Measurements from ENCODE around the gene CLDN6. TPM values are rescaled to one million over a fixed set of nuclear protein-coding genes. Genes with fewer than 3 reads are reported as not detected.

Gene CLDN6, protein sequence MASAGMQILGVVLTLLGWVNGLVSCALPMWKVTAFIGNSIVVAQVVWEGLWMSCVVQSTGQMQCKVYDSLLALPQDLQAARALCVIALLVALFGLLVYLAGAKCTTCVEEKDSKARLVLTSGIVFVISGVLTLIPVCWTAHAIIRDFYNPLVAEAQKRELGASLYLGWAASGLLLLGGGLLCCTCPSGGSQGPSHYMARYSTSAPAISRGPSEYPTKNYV
- total RNA-seq (2021; ENCODE audit: unreplicated experiment) (0.49 TPM), Bru-seq, nascent RNA (percentile 23 among the genes with signal in this experiment), BruChase-seq, experiment 1, labeled RNA remaining after a 6-hour chase (percentile 24 among the genes with signal in this experiment), BruChase-seq, experiment 2, labeled RNA remaining after a 2-hour chase (percentile 21 among the genes with signal in this experiment)
- 0.11 and 0.21 TPM in 2 replicates for polyA plus RNA-seq (2012)
- long read RNA-seq, result 0 reads

- ChIA-PET CTCF (interaction anchor here (6.1 kb wide), 1 partner anchor 14 kb away, joined by 39 read pairs; no protein-coding TSS in a partner anchor), RAD21 (ENCODE audit: low non-redundant PET in 1 of 2, low total read pairs in 2 of 2, uncharacterized antibody in 2 of 2, unreplicated experiment in 2 of 2) (no interaction called here), POLR2A (interaction anchor here (8.2 kb wide), 1 partner anchor 13 kb away, joined by 188 read pairs; no protein-coding TSS in a partner anchor)
- Histone ChIP-seq H3K4me1 (ENCODE audit: control insufficient read depth in 1 of 2, insufficient read depth in 2 of 2, low read length in 2 of 2) (peaks cover 33 to 70% of the 10 kb centered on the region in 2 experiments), H3K27ac (ENCODE audit: low read depth, low read length) (no peak within 1 kb of the TSS; the same call in 1 of the 2 replicates), H3K9me2 (ENCODE audit: insufficient read depth) (no peaks in the 10 kb centered on the region), H3K9me3 (ENCODE audit: control insufficient read depth in 1 of 2, insufficient read depth in 1 of 2, low read depth in 1 of 2, low read length in 2 of 2) (no peaks in the 10 kb centered on the region), H3K36me3 (ENCODE audit: control insufficient read depth in 1 of 2, insufficient read depth in 2 of 2, low read length in 2 of 2) (peaks cover 0 to 15% of the 10 kb centered on the region in 2 experiments; a peak in 1 of 4 replicates), H3K79me2 (ENCODE audit: insufficient read depth, low read length) (peaks cover 16% of the 10 kb centered on the region; the same call in 1 of the 2 replicates), H2AFZ (ENCODE audit: low read depth, low read length, poor library complexity, severe bottlenecking) (no peak within 1 kb of the TSS), H3K4me3 (replicated peaks in 1 of 2; ENCODE audit: low read depth in 1 of 2, low read length in 2 of 2) (no peak within 1 kb of the TSS), H3K4me2 (ENCODE audit: low read length) (peak within 1 kb of the TSS; percentile 12; the same call in 1 of the 2 replicates), H4K20me1 (ENCODE audit: insufficient read depth) (no peaks in the 10 kb centered on the region), H3K27me3 (ENCODE audit: insufficient read depth, low read length) (no peaks in the 10 kb centered on the region), H3K9ac (ENCODE audit: low read length) (no peak within 1 kb of the TSS)
- intact Hi-C loops (cut with micrococcal nuclease), result no loop called here
- BruUV-seq (replicated peaks), result no TSS peak
- no peak for ATAC-seq
- no peak for DNase-seq (ENCODE audit: low read depth, low spot score)
- TF ChIP-seq CTCF (IDR thresholded peaks at IDR 0.05 in 2 of 3, conservative IDR thresholded peaks at IDR 0.05 in 1 of 3; ENCODE audit: borderline replicate concordance in 1 of 3, insufficient read depth in 1 of 3, low read depth in 2 of 3, low read length in 2 of 3), result peak in 2 of 3 experiments; percentile 49 to 56; a peak in 4 of 6 replicates
- no peak for TF ChIP-seq CEBPB (IDR thresholded peaks at IDR 0.05; ENCODE audit: low read depth)
- TF ChIP-seq, protein P1, sequence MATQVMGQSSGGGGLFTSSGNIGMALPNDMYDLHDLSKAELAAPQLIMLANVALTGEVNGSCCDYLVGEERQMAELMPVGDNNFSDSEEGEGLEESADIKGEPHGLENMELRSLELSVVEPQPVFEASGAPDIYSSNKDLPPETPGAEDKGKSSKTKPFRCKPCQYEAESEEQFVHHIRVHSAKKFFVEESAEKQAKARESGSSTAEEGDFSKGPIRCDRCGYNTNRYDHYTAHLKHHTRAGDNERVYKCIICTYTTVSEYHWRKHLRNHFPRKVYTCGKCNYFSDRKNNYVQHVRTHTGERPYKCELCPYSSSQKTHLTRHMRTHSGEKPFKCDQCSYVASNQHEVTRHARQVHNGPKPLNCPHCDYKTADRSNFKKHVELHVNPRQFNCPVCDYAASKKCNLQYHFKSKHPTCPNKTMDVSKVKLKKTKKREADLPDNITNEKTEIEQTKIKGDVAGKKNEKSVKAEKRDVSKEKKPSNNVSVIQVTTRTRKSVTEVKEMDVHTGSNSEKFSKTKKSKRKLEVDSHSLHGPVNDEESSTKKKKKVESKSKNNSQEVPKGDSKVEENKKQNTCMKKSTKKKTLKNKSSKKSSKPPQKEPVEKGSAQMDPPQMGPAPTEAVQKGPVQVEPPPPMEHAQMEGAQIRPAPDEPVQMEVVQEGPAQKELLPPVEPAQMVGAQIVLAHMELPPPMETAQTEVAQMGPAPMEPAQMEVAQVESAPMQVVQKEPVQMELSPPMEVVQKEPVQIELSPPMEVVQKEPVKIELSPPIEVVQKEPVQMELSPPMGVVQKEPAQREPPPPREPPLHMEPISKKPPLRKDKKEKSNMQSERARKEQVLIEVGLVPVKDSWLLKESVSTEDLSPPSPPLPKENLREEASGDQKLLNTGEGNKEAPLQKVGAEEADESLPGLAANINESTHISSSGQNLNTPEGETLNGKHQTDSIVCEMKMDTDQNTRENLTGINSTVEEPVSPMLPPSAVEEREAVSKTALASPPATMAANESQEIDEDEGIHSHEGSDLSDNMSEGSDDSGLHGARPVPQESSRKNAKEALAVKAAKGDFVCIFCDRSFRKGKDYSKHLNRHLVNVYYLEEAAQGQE (IDR thresholded peaks at IDR 0.05; ENCODE audit: low read depth), result no peak
Measured at GRCh38 chr16:3017794-3018506, at the start of gene CLDN6. TSS of gene CLDN6 (minus strand) at chr16:3018183. CDS start at chr16:3016021, 2,162 bp downstream.

Measured in HCT116 (cell line).